Upper lobe of left lung (tissue), 6 donors: ENCODE data around the gene GLT8D1. TPM values are rescaled to one million over a fixed set of nuclear protein-coding genes. Genes with fewer than 3 reads are reported as not detected.

Experiments
- ATAC-seq, 2 donors: fragments of 200-7000 bp; cut with Tn5 transposase; one replicate each; pipeline ENCODE4 v1.9.1; 2022; ENCODE audit warnings: mild to moderate bottlenecking in 2 of 2, moderate library complexity in 2 of 2; ENCODE audit not compliant: low FRiP score in 2 of 2
- DNase-seq, 2 donors: peaks; one replicate each; pipeline ENCODE4 v3.0.0-alpha.2; 2019 to 2020
- H3K27ac ChIP-seq, 4 donors: fragments of 200-600 bp; sonication (generic); one replicate each; pipeline ENCODE4 v1.5.1; 2016 to 2019
- H3K27me3 ChIP-seq, 4 donors: fragments of 200-600 bp; sonication (generic); one replicate each; pipeline ENCODE4 v1.5.1; 2017 to 2019
- H3K36me3 ChIP-seq, 4 donors: fragments of 200-600 bp; sonication (generic); one replicate each; pipeline ENCODE4 v1.5.1; 2016 to 2019
- H3K4me1 ChIP-seq, 4 donors: fragments of 200-600 bp; sonication (generic); one replicate each; pipeline ENCODE4 v1.5.1; 2018 to 2019
- H3K4me3 ChIP-seq, 4 donors: fragments of 200-600 bp; sonication (generic); one replicate each; pipeline ENCODE4 v1.5.1; 2017 to 2019; ENCODE audit warnings: mild to moderate bottlenecking in 2 of 4, moderate library complexity in 1 of 4
- H3K9me3 ChIP-seq, 4 donors: fragments of 200-600 bp; sonication (generic); one replicate each; pipeline ENCODE4 v1.5.1; 2018 to 2019
- CTCF ChIP-seq, 6 experiments: fragments of 450-650 bp in 4 of 6; fragments of 200-600 bp in 2 of 6; sonication (generic) in 2 of 6; IDR thresholded peaks; one replicate each; pipeline ENCODE4 v1.5.1; 2016 to 2019; ENCODE audit warnings: antibody characterized with exemption in 6 of 6
- EP300 ChIP-seq, 4 donors: sonication (generic); formaldehyde crosslinking; IDR thresholded peaks; one replicate each; pipeline ENCODE4 v1.5.1; 2017; ENCODE audit warnings: antibody characterized with exemption in 4 of 4, control low read depth in 2 of 4
- POLR2A ChIP-seq, 4 donors: fragments of 450-650 bp; IDR thresholded peaks; one replicate each; pipeline ENCODE4 v1.5.1; 2016 to 2017; ENCODE audit warnings: antibody characterized with exemption in 4 of 4, mild to moderate bottlenecking in 2 of 4
- POLR2AphosphoS5 ChIP-seq, 2 donors: sonication (generic); formaldehyde crosslinking; IDR thresholded peaks; one replicate each; pipeline ENCODE4 v1.5.1; 2017; ENCODE audit warnings: antibody characterized with exemption in 2 of 2
- WGBS, 2 donors: methylation state at CpG; one replicate each; pipeline ENCODE4 v1.1.5; 2017 to 2018; 5-methylcytosine and 5-hydroxymethylcytosine counted together
- total RNA-seq, 6 donors: library from RNA; depleted of rRNA in 4 of 6; stranded (reverse); fragments of >200 nt in 4 of 6; gene quantifications; one replicate each; pipeline versions ENCODE4 v1.1.0 to v1.2.1, GENCODE V29; 2016 to 2021
- donor health status: DM: no; HTN: no; CAD: no; lungs with moderate emphysema.
- donor health status: DM: no; HTN: yes; CAD: no; lungs with severe emphysema.

GLT8D1 gene
- total RNA-seq, 6 donors from 2014 or later = 29.3 to 70.2 (median 38.6) TPM

- Histone ChIP-seq H3K36me3 (peaks cover 0 to 23% (median 6%) of the 10 kb centered on the region in 4 donors), H3K9me3 (no peaks in the 10 kb centered on the region), H3K27me3 (no peaks in the 10 kb centered on the region), H3K4me1 (peaks cover 20 to 36% (median 26%) of the 10 kb centered on the region in 4 donors), H3K4me3 (peak overlapping the region; percentile 79 to 94 (median 88)), H3K27ac (peak overlapping the region; percentile 86 to 93 (median 89))
- 4 to 7% methylated on average over 10 to 22 of the region's 22 CpGs for WGBS, 2 donors
- DNase-seq (peak in 1 of 2 donors; percentile 26), ATAC-seq (peak; percentile 23 to 51)
- TF ChIP-seq POLR2A (IDR thresholded peaks at IDR 0.05) = no peak
- TF ChIP-seq CTCF (IDR thresholded peaks at IDR 0.05) = no peak
Measured at GRCh38 chr3:52704611-52705437, 767 bp downstream of the GLT8D1 start.

GRCh38 chr3:52703341-52703740 lies 2.2 kb downstream of the GLT8D1 start:
- H3K4me1 ChIP-seq = peaks cover 20 to 36% (median 26%) of the 10 kb centered on the region in 4 donors

GRCh38 chr3:52697632-52697965 lies 8.0 kb downstream of the GLT8D1 start:
- no peak overlapping the region for H3K4me3 ChIP-seq
- no peaks in the 10 kb centered on the region for H3K27me3 ChIP-seq
- no peaks in the 10 kb centered on the region for H3K4me1 ChIP-seq
- H3K9me3 ChIP-seq = no peaks in the 10 kb centered on the region
- H3K27ac ChIP-seq = no peak overlapping the region
- ATAC-seq (no peak), DNase-seq (no peak)
- WGBS, 2 donors = 92 to 96% methylated on average over 4 of the region's 4 CpGs
- H3K36me3 ChIP-seq = peaks cover 31 to 70% (median 50%) of the 10 kb centered on the region in 4 donors
- no peak for TF ChIP-seq POLR2AphosphoS5 (IDR thresholded peaks at IDR 0.05)
- no peak for TF ChIP-seq CTCF (IDR thresholded peaks at IDR 0.05)
- TF ChIP-seq POLR2A (IDR thresholded peaks at IDR 0.05) = no peak
- TF ChIP-seq EP300 (IDR thresholded peaks at IDR 0.05) = no peak

More at GRCh38 chr3:52703341-52703740, 2.2 kb downstream of the GLT8D1 start:
- DNase-seq (no peak), ATAC-seq (no peak)
- Histone ChIP-seq H3K27ac (no peak overlapping the region), H3K4me3 (no peak overlapping the region), H3K27me3 (no peaks in the 10 kb centered on the region), H3K9me3 (no peaks in the 10 kb centered on the region), H3K36me3 (peaks cover 0 to 23% (median under 1%) of the 10 kb centered on the region in 4 donors)
- no peak for TF ChIP-seq CTCF (IDR thresholded peaks at IDR 0.05)
- TF ChIP-seq POLR2A (IDR thresholded peaks at IDR 0.05) = no peak
- WGBS, 2 donors = 79 to 87% methylated on average over 7 of the region's 7 CpGs

GRCh38 chr3:52696830-52697631 lies 8.6 kb downstream of the GLT8D1 start:
- ATAC-seq = no peak
- peaks cover 33 to 75% (median 55%) of the 10 kb centered on the region in 4 donors for H3K36me3 ChIP-seq
- WGBS, 2 donors = 73 to 82% methylated on average over 2 of the region's 2 CpGs

More at GRCh38 chr3:52696830-52697631, 8.6 kb downstream of the GLT8D1 start:
- TF ChIP-seq POLR2A (IDR thresholded peaks at IDR 0.05) (no peak), CTCF (IDR thresholded peaks at IDR 0.05) (no peak), POLR2AphosphoS5 (IDR thresholded peaks at IDR 0.05) (no peak), EP300 (IDR thresholded peaks at IDR 0.05) (no peak)
- Histone ChIP-seq H3K27ac (no peak overlapping the region), H3K4me1 (no peaks in the 10 kb centered on the region), H3K9me3 (no peaks in the 10 kb centered on the region), H3K27me3 (no peaks in the 10 kb centered on the region), H3K4me3 (no peak overlapping the region)
- DNase-seq = no peak
